Adrenal gland (tissue), 5 donors: Measurements from ENCODE around the gene ELL.

ENCODE experiments used
- POLR2A ChIP-seq, 2 donors: fragments of 450-650 bp; IDR thresholded peaks; one replicate each; pipeline ENCODE4 v1.6.1; 2017; ENCODE audit warnings: antibody characterized with exemption in 2 of 2, mild to moderate bottlenecking in 2 of 2, moderate library complexity in 1 of 2
- TF ChIP-seq, protein P1 (sequence below), 6 experiments: fragments of 450-650 bp in 4 of 6; fragments of 200-600 bp in 2 of 6; sonication (generic) in 1 of 6; IDR thresholded peaks; 1 replicate in 5 of 6; 2 replicates in 1 of 6; pipeline versions ENCODE4 v1.5.1 to v1.8.0; 2016 to 2021; ENCODE audit warnings: antibody characterized with exemption in 6 of 6, mild to moderate bottlenecking in 2 of 6, moderate library complexity in 1 of 6
- donor health status: DM: no; HTN: no; CAD: no.

DNA sequence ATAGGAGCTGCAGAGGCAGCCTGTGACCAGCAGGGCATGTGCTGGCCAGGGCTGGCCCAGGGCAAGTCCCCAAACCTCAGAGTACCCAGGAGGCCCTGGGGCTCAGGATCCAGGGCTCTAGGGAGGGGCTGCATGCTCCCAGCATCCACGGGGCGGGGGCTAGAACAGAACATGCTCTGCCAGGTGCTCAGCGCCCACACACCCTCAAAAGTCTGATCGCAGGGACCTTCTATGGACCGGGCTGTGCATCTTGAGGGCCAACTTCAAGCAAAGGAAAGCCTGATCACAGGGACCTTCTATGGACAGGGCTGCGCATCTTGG lies 33.5 kb downstream of the ELL start:
- TF ChIP-seq, protein P1, sequence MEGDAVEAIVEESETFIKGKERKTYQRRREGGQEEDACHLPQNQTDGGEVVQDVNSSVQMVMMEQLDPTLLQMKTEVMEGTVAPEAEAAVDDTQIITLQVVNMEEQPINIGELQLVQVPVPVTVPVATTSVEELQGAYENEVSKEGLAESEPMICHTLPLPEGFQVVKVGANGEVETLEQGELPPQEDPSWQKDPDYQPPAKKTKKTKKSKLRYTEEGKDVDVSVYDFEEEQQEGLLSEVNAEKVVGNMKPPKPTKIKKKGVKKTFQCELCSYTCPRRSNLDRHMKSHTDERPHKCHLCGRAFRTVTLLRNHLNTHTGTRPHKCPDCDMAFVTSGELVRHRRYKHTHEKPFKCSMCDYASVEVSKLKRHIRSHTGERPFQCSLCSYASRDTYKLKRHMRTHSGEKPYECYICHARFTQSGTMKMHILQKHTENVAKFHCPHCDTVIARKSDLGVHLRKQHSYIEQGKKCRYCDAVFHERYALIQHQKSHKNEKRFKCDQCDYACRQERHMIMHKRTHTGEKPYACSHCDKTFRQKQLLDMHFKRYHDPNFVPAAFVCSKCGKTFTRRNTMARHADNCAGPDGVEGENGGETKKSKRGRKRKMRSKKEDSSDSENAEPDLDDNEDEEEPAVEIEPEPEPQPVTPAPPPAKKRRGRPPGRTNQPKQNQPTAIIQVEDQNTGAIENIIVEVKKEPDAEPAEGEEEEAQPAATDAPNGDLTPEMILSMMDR (IDR thresholded peaks at IDR 0.05) = peak in 1 of 6 experiments; percentile 35
- no peak for TF ChIP-seq POLR2A (IDR thresholded peaks at IDR 0.05)
